Endothelial cell of umbilical vein (primary cell): ENCODE measurements around the gene PTPRO.

Source experiments
- EZH2 ChIP-seq: IDR thresholded peaks from 2 replicates; pipeline ENCODE4 v1.6.1; 2012; ENCODE audit warnings: borderline replicate concordance, low read depth, mild to moderate bottlenecking, moderate library complexity, low read length, inconsistent platforms; ENCODE audit not compliant: severe bottlenecking
- POLR2A ChIP-seq: IDR thresholded peaks from 2 replicates; pipeline ENCODE4 v1.6.1; 2012; ENCODE audit warnings: low read depth, mild to moderate bottlenecking, control low read depth, low read length
- POLR2AphosphoS5 ChIP-seq: IDR thresholded peaks from 2 replicates; pipeline ENCODE4 v1.6.1; 2012; ENCODE audit warnings: low read depth, mild to moderate bottlenecking, control low read depth, low read length, moderate library complexity; ENCODE audit not compliant: insufficient read depth
- TF ChIP-seq, protein P1 (sequence below), 2 donors: IDR thresholded peaks; 1 replicate in 1 of 2; 2 replicates in 1 of 2; pipeline ENCODE4 v1.5.1; 2011; ENCODE audit warnings: low read length in 2 of 2, mild to moderate bottlenecking in 2 of 2, moderate library complexity in 2 of 2, control low read depth in 1 of 2, inconsistent platforms in 1 of 2, low read depth in 1 of 2; ENCODE audit not compliant: insufficient read depth in 1 of 2; ENCODE audit errors: extremely low read depth in 1 of 2
- TF ChIP-seq, protein P2 (sequence below): IDR thresholded peaks from 2 replicates; pipeline ENCODE4 v1.6.1; 2011; ENCODE audit not compliant: insufficient read depth, insufficient read length

DNA sequence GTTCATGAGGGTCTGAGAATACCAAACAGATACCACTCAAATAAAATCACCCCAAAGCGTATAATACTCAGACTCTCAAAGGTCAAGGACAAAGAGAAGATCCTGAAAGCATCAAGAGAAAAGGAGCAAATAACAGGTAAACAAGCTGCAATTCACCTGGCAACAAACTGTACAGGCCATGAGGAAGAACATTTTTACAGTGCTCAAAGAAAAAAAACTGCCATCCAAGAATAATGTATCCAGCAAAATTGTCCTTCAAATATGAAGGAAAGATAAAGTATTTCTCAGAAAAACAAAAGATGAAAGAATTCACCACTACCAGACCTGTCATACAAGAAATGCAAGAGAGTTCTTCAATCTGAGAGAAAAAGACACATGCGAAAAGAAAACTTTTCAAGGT is 206.4 kb downstream of the PTPRO start:
- TF ChIP-seq, protein P1, sequence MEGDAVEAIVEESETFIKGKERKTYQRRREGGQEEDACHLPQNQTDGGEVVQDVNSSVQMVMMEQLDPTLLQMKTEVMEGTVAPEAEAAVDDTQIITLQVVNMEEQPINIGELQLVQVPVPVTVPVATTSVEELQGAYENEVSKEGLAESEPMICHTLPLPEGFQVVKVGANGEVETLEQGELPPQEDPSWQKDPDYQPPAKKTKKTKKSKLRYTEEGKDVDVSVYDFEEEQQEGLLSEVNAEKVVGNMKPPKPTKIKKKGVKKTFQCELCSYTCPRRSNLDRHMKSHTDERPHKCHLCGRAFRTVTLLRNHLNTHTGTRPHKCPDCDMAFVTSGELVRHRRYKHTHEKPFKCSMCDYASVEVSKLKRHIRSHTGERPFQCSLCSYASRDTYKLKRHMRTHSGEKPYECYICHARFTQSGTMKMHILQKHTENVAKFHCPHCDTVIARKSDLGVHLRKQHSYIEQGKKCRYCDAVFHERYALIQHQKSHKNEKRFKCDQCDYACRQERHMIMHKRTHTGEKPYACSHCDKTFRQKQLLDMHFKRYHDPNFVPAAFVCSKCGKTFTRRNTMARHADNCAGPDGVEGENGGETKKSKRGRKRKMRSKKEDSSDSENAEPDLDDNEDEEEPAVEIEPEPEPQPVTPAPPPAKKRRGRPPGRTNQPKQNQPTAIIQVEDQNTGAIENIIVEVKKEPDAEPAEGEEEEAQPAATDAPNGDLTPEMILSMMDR (IDR thresholded peaks at IDR 0.05; ENCODE audit: extremely low read depth in 1 of 2, insufficient read depth in 1 of 2, low read depth in 1 of 2, low read length in 2 of 2) = no peak
- TF ChIP-seq, protein P2, sequence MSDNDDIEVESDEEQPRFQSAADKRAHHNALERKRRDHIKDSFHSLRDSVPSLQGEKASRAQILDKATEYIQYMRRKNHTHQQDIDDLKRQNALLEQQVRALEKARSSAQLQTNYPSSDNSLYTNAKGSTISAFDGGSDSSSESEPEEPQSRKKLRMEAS = no peak
- no peak for TF ChIP-seq EZH2
- TF ChIP-seq POLR2AphosphoS5 = no peak
- TF ChIP-seq POLR2A = no peak
